Duodenal mucosa (tissue), 2 donors: Measurements from ENCODE around the gene ULBP2.

Experiments used
- H3K27ac ChIP-seq: one replicate; pipeline ENCODE4 v1.7.0; 2013; ENCODE audit warnings: low read depth, low read length
- H3K27me3 ChIP-seq, 2 donors: one replicate each; pipeline ENCODE4 v1.7.0; 2013; ENCODE audit warnings: low read length in 2 of 2, control low read depth in 1 of 2; ENCODE audit not compliant: insufficient read depth in 2 of 2, control insufficient read depth in 1 of 2
- H3K36me3 ChIP-seq, 2 donors: one replicate each; pipeline ENCODE4 v1.7.0; 2013; ENCODE audit warnings: low read length in 2 of 2, control low read depth in 1 of 2; ENCODE audit not compliant: insufficient read depth in 2 of 2, control insufficient read depth in 1 of 2
- H3K4me1 ChIP-seq, 2 donors: one replicate each; pipeline ENCODE4 v1.7.0; 2013; ENCODE audit warnings: low read length in 2 of 2, control low read depth in 1 of 2; ENCODE audit not compliant: insufficient read depth in 2 of 2, control insufficient read depth in 1 of 2
- H3K4me3 ChIP-seq, 2 donors: one replicate each; pipeline ENCODE4 v1.7.0; 2013; ENCODE audit warnings: low read length in 2 of 2, low read depth in 1 of 2
- H3K9ac ChIP-seq, 2 donors: one replicate each; pipeline ENCODE4 v1.7.0; 2013; ENCODE audit warnings: low read length in 2 of 2, low read depth in 1 of 2
- H3K9me3 ChIP-seq, 2 donors: one replicate each; pipeline ENCODE4 v1.7.0; 2013; ENCODE audit warnings: low read length in 2 of 2, control low read depth in 1 of 2; ENCODE audit not compliant: control insufficient read depth in 1 of 2

Gene ULBP2

DNA sequence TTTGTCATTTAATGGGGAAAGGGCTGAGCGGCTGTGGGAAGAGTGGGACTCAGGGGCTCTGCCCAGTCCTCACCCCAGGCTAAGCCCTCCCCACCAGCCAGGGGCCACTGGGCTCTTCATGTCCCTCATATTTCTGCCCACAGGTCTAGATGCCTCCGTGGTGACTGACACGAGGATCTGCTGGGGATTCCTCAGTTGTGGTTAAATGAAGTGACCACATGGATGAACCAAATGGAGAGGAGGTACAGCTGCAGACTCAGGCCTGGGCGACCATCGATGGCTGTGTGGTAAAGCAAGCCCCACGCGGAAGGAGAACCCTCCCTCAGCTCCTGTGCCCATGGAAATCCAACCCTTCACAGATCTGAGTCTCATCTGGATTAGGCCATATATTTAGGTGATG is 54.2 kb downstream of the ULBP2 start:
- Histone ChIP-seq H3K4me1 (peaks cover under 1 to 3% of the 10 kb centered on the region in 2 donors), H3K9me3 (no peaks in the 10 kb centered on the region), H3K4me3 (no peak overlapping the region), H3K27me3 (peaks cover 43 to 48% of the 10 kb centered on the region in 2 donors), H3K36me3 (no peaks in the 10 kb centered on the region), H3K9ac (no peak overlapping the region), H3K27ac (no peak overlapping the region)
